Stimulated activated CD8-positive, alpha-beta memory T cell treated with anti-CD3 and anti-CD28 coated beads, Interleukin-12 subunit alpha, Interleukin-12 subunit beta, amount 100 ng/mL, for 1 hour (primary cell): Measurements from ENCODE around the gene WEE1.
"Not testable (repeated sequence)": the region's sequence is repeated elsewhere in the genome, so short reads cannot be mapped to it uniquely, and the experiment has no call there.

Experiments used
- DNase-seq: peaks from one replicate; pipeline ENCODE4 v3.0.0-alpha.2; 2020; ENCODE audit warnings: low read depth

Gene WEE1

DNA sequence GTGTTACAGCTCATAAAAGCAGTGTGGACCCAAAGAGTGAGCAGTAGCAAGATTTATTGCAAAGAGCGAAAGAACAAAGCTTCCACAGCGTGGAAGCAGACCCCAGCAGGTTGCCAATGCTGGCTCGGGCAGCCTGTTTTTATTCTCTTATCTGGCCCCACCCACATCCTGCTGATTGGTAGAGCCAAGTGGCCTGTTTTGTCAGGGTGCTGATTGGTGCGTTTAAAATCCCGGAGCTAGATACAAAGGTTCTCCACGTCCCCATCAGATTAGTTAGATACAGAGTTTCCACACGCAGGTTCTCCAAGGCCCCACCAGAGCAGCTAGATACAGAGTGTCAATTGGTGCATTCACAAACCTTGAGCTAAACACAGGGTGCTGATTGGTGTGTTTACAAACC, 48.9 kb downstream of the WEE1 start:
- not testable (repeated sequence) for DNase-seq

DNA sequence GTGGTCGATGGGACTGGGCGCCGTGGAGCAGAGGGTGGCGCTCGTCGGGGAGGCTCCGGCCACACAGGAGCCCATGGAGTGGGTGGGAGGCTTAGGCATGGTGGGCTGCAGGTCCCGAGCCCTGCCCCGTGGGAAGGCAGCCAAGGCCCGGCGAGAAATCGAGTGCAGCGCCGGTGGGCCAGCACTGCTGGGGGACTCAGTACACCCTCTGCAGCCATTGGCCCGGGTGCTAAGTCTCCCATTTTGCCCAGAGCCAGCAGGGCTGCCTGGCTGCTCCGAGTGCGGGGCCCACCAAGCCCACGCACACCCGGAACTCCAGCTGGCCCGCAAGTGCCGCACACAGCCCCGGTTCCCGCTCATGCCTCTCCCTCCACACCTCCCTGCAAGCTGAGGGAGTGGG, 49.6 kb downstream of the WEE1 start:
- DNase-seq, result not testable (repeated sequence)

DNA sequence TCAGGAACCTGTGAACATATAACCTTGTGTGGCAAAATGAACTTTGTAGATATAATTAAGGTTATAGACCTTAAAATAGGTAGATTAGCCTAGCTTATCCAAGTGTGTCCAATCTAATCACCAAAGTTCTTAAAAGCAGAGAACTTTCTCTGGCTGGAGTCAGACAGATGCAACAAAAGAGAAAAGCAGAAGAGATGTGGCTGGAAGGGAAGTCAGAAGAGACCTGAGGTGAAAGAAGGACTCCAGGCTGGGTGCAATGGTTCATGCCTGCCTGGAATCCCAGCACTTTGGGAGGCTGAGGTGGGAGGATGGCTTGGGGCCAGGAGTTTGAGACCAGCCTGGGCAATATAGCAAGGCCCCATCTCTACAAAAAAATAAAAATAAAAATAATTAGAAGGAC, 51.0 kb downstream of the WEE1 start:
- no peak for DNase-seq

DNA sequence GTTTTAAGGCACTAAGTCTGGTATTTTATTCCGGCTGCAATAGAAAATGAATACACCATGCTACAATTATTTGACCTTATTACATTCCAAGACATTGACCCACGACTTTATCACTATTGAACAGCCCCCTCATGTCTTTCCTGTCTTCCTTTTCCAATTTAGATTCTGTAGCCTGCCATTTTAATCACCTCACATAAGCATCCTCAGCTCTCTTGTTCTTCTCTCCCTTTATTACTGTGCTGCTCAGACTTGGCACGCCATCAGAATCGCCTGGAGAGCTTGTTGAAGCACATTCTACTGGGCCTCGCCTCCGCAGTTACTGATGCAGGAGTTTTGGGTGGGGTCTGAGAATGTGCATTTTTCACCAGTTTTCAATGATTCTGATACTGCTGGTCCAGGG, 51.7 kb downstream of the WEE1 start:
- DNase-seq, result no peak

GRCh38 chr11:9625728-9626127, 52.3 kb downstream of the WEE1 start:
- DNase-seq, result no peak

GRCh38 chr11:9626496-9627394, 53.3 kb downstream of the WEE1 start:
- no peak for DNase-seq

DNA sequence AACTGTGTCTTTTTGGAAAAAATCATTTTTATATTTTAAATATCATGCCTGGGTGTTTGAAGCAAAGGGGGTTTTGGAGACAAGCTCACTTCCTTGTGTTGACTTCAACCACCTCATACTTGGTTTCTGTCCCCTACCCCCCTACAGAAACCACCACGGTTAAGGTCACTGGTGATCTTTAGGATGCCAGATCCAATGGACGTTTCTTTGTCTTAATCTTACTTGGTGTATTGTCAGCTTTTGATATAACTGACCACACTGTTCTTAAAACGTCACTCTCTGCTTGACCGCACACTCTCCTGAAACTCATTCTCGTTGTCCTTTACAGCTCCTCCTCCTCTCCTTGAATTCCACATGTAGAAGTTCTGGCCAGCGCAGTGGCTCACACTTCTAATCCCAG, 55.6 kb downstream of the WEE1 start:
- no peak for DNase-seq

DNA sequence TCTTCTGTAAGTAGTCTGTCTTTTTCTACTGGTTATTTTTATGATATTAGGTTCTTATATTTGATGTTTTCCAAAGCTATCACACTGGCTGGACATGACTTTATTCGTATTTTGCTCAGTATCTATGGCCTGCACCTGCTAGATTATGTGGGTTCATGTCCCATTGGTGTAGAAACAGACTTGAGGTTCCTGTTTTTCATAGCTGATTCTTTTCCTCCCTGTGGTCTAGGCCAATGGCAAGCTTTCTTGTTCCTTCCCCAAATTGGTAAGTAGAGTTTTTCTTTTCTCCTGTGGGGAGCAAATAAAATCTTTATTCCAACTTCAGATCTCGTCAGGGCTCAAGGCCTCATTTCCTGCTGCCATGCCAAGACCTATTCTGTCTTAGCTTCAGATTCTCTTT, 60.2 kb downstream of the WEE1 start:
- DNase-seq, result no peak

- DNase-seq, result no peak
Measured at GRCh38 chr11:9636691-9637090, 63.2 kb downstream of the WEE1 start.

DNA sequence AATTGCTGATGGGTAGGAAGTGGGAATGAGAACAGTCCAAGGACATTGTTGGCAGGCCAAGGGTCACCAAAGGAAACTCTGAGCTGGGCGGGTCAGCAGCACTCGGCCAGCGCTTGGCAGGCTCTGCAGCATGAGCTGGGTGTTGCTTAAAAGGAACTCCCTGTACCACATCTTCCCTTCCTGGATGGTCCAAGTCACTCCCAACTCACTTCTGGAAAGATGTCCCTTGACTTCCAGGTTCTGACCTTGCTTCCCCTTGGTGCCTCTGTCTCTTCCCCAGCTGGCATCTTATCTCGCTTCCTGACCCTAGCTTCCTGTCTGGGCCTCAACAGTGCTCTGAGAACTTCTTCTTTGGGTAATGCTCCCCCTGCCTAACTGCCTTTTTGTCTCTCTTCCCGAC, 65.6 kb downstream of the WEE1 start:
- no peak for DNase-seq
